GM21717 (cell line): ENCODE measurements around the gene ECM2.

ENCODE experiments used
- ATAC-seq: cut with Tn5 transposase; IDR thresholded peaks from one replicate; pipeline ENCODE4 v1.9.1; 2021; ENCODE audit warnings: mild to moderate bottlenecking, moderate library complexity; ENCODE audit not compliant: unreplicated experiment

ECM2 gene

DNA sequence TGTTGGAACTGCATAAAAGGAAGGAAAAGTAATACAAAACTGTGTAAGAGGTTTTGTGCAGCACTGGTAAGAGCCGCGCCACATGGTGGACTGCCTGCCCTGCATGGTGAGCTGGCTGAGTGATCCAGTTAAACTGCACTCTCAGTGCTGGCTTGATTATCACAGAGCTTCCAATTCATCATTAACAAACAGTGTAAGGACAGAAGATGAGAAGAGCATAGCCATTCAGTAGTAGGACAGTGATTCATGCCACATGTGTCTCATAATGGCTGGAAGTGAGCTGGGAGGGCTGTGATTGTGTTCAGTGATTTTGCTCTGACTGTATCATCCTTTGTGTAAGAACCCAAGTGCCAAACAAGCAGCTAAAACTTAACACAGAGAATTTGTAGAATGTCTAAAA, 67.6 kb downstream of the ECM2 start:
- ATAC-seq, result no peak

DNA sequence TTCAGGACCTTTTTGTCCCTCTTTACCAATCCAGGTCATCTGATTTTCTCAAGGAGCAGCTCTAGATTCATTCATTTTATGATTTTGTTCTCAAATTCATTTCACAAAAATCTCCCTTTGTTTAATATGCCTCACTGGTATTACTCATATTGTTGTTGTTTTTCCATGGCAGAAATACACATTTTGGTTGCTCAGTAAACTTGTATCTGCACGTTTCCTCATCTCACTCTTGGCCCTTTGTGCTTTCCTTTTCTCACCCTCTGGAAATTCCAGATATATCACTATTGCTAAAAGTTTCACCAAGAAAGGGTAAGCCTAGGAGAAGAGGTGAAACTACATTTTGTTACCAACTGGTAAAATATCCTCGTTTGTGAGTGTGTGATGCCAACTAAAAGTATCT, 68.3 kb downstream of the ECM2 start:
- ATAC-seq, result no peak

DNA sequence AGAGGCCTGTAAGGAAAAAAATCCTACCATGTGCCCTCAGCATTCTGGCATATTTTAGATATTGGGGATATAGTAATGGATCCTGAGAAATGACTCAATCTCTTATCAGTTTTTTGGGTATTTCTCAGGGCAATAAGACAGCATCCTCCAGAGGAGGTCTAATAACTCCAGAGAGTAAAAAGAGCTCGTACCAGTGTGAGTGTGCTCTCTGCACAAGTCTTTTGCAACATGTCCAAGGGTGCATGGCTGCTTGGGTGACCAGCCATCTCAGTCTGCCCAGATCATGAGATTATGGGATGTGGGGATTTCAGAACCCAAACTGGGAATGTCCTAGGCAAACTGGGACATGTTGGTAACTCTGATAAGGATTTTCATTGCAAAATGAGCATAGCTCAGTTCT, 68.7 kb downstream of the ECM2 start:
- no peak for ATAC-seq

DNA sequence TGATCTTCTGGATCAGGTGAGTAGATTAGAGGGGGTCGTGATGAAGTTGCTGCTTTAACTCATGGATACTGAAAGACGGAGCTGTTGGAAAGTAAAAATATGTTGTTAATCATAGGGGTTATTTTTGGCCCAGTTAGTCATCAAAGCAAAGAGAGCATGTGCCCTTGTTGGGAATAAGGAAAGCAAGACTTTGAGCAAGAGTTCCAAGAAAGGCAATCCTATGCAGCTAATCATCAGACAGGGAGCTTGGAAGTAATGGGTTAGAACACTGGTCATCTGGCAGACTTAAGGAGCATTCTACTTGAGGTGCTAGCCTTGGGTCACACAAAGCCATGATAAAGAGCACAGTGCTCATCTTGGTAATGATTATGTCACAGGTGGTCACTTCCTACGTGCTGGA, 71.8 kb downstream of the ECM2 start:
- ATAC-seq, result no peak

DNA sequence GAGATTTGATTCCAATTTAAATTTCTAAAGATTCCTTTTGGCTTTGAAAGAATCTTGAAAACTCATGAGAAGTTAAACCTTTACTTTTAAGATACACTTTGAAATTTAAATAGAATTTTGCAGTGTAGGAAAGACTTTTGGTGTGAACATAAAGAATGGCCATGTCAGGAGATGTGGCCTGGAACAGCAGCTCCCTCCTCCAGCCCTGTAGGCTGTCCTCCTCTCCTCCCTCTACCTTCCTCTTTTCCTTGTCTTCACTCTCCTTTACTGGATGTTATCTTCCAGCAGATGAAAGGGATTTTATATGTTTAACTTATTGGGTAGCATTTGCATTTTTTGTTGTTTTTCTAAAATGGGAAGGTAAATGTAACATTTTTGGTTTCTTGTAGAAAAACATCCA, 72.4 kb downstream of the ECM2 start:
- ATAC-seq, result no peak

DNA sequence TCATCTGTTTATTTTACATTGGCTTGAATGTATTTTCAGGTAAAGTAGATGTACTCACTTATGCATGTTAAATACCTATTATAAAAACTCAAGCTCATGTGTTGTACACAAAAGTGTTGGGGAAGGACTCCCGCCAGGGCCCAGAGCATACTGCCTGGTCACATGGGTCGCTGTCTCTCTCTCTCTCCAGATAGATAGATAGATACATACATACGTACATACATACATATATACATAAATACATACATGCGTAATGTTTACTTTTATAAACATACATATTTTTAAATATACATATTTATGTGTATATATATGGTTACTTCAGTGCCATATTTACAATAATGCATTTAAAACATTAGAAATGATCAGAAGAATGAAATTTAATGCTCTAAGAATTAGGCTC, 78.2 kb downstream of the ECM2 start:
- ATAC-seq, result no peak

DNA sequence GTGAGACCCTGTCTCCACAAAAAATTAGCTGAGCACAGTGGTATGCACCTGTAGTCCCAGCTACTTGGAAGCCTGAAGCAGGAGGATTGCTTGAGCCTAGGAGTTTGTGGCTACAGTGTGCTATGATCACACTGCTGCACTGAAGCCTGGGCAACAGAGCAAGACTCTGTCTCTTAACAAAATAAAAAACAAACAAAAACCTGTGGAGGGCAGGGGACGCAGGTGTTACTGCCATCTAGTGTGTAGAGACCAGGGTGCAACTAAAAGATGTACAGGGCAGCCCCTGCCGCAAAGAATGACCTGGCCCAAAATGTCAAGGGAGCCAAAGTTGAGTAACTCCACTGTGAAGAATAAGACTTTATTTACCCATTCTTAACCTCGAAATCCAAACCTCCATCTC, 80.6 kb downstream of the ECM2 start:
- ATAC-seq, result no peak

DNA sequence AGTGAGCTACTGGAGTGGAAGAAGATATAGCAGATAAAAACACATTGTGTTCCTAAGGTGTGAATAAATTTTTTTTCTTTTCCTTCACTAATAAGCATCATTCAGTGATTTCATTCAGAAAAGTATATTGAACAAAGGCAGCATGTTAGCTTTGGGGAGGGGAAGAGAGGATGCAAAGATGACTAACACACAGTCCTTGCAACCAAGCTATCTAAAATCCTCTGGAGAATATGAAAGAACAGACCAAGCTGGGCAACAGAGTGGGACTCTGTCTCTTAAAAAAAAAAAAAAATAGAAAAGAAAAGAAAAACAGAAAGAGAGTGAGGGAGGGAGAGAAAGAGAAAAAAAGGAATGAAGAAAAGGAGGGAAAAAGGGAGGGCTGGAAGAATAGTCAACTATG, 89.3 kb downstream of the ECM2 start:
- no peak for ATAC-seq
